ENCODE results near the gene SRGAP2B.
"Not testable (repeated sequence)": the region's sequence is repeated elsewhere in the genome, so short reads cannot be mapped to it uniquely, and the experiment has no call there.

SRGAP2B gene

GRCh38 chr1:145095284-145096057 is at the start of gene SRGAP2B, which contains the start of gene FAM72D:
Gene SRGAP2B, minus strand, starts transcription at chr1:145095328. Its CDS starts 2,427 bp downstream, at chr1:145092901.
Gene FAM72D, plus strand, starts transcription at chr1:145095974. Its CDS starts 874 bp downstream, at chr1:145096848.
- not testable (repeated sequence) for DNase-seq

DNA sequence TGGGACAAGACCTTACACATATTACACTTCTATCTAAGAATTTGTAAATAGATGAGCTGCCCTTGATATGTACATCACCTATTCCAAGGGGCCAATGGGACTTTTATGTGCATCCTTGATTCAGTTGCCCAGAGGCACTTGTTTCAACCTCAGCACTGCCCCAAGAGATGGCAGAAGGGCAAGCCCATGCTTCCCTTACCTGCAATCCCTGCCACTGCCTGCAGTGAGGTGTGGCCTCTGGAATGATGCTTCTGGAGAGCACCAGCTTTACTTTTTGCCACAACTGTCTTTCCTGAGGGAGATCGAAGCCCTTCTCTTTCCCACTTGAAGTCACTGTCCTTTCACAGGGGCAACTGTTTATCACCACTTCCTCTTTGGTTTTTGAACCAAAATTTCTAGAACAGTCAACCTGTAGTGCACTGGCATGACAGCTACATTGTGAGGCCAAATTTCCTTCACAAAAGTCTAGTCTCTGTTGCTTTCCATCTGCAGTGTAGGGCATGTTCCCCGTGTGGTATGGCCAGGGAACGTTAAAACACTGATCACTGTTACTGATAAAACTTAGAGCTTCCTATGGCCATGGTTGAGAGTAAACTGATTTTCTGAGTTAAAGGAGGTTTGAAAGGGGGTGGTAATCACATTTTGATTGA is 49.3 kb upstream of the SRGAP2B start:
- not testable (repeated sequence) for DNase-seq

DNA sequence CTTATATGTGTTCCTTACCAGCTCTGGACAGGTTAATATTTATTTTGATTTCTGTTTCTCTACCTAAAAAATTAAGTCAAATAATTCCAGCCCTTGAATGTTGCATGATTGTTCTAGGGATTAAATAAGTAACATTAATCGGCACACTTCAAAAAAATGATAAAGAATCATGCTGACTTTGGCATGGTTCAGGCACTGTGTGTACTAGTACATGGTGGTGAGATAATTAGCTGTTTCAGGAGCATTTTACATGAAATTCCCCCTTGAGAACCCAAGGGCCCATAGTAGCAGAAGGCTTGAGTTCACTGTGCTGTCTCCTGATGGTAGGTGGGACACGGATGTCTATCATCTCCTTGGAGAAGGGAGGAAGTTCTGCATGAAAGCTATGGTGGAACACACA is 45.4 kb upstream of the SRGAP2B start:
- DNase-seq = not testable (repeated sequence)

GRCh38 chr1:145134476-145134875 is 39.3 kb upstream of the SRGAP2B start:
- not testable (repeated sequence) for DNase-seq

GRCh38 chr1:145128697-145129469 is 33.8 kb upstream of the SRGAP2B start:
- not testable (repeated sequence) for DNase-seq

DNA sequence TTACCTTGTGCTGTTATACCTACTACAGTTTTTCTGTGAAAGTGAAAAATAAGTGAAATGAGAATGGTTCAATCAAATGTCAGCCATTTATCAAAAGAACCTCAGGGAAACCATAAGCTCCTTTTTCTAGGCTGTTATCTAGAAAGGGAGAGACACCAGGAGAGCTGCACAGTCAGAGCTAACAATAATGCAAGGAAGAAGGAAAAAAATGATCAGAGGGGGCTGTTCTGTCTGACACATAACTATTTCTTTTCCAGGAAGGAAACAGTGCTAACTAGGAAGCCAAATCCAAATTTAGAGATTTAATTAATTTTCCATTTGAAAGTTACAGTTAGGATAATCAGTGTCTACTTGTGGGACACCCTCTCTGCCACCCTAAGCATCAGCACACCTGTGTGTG is 32.0 kb upstream of the SRGAP2B start:
- not testable (repeated sequence) for DNase-seq

DNA sequence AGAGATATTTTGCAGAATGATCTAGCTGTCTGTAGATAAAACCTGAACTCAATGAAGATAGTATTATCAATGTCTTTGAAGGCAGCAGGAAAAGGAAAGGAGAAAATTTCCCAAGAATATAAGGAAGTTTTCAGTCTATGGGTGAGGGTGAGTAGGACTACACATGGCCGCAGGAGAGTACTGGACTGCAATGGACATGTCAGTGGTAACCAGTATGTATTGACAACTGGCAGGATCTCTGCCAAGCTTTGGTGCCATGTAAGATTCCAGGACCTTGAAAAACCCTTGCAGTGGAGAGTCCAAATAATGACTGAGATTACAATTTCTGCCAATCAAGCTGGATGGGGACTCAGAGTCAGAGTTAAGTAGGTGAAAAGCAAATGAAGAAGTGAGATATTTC is 30.0 kb upstream of the SRGAP2B start:
- not testable (repeated sequence) for DNase-seq

DNA sequence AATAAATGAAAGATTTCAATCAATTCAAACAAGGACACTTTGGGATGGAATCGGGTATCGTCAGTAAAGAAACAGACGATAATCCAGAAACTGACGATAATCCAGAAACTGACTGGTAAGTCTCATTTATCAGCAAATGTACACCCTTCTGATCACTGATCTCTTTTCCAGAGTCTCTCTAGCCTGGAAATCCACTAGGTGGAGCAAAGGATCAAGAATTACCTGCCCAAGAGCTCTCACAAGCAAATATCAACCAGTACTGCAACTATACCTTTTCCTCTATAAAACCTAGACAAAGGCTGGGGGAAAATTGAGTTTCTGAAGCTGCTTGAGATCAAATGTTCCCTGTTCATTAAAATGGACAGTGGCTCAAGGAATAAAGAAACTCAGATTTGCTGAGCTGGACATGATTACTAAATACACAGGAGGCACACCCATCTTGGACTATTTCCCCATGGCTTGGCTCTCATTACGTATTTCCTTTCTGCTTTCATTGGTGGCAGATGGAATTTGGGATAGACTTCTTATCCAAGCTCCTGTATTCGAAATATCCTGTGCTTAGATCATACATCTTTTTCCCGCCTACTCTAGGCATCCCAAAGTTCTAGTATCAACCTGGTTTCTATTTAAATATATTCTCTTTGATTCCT is 29.0 kb upstream of the SRGAP2B start:
- DNase-seq = not testable (repeated sequence)

- DNase-seq = not testable (repeated sequence)
These were observed 27.9 kb upstream of the SRGAP2B start for GRCh38 chr1:145123062-145123395.

DNA sequence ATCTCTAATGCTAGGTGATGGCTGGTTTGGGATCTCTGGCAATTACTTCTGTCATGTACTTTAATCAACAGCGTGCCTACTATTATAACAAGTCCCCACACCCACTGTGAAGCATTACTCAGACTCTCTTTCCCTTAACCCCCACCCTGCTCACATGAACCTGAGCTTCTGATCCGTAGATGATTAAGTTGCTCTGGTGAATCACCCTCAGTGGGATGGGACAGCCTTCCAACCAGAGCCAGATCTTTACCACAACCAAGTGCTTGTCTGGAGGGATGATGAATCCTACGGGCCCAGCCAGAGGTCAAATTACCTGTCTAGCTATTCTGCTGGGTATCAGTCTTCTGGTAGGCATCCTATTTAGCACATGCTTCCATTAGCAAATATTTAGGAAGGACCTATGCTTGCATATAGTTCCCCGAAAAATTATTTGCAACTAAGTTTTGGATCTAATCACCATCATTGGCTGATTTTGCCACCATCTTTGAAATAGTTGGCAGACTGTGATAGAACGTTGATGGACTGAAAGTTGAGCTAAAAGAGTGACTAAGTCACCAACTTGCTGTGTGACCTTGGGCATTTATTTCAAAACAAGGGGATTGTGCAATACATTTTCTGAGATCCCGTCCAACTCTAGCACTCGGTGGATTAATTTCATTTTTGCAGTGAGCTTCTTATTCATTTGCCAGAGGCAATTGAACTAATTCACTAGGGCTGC is 27.4 kb upstream of the SRGAP2B start:
- not testable (repeated sequence) for DNase-seq

DNA sequence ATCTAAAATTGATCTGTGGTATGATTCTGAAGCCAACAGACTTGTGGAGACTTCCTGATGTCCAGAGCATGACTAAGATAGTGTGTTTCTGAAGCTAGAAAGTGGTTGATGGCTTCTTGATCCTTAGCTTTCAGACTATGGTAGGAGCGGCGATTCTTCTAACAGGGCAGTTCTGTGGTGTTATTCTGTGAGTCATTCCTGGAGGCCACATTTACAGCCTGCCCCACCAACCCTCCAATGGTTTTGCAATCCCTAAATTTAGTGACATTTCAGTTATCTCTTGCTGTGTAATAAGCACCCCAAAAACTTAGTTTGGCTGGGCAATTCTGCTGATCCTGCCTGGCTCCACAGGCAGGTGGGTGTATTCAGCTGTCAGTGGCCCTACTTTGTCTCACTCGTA is 24.7 kb upstream of the SRGAP2B start:
- not testable (repeated sequence) for DNase-seq

DNA sequence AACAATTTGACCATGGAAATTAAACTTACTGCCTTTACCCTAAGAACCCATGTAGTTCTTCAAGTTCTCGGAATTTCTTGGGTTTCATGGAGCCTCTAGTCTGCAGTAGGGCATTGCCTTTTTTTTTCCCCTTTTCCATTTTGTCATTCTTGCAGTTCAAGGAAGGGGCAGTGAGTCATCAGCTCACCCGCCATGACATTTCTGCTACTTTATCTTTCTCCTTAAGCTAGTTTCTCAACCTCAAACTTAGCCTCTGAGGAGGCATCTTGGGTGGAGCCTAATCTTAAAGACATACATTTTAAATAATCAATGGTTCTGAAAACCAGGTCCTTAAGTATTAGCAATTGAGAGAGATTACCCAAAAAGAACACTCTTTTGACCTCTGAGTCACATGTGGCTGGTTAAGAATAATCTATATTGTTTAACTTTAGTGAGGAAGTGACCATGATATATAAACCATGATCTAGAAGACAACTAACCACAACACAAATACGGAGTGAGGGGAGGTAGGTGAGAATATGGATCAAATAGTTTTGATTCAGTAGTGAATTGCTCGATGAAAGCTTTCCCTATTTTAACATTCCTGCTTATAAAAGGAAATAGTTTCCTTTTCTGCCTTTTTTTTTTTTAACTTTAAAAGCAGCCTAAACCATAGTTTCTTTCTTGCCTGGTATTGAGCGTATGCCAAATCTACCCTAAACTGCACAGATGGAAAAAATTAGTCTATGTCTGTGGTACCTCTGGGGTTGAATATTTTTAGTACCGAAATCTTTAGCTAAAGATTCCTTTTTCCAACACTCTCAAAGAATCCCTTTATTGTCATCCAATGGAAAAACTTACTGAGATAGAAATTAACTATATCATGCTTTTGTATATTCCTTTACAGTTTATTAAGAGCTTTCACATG is 20.7 kb upstream of the SRGAP2B start:
- not testable (repeated sequence) for DNase-seq

DNA sequence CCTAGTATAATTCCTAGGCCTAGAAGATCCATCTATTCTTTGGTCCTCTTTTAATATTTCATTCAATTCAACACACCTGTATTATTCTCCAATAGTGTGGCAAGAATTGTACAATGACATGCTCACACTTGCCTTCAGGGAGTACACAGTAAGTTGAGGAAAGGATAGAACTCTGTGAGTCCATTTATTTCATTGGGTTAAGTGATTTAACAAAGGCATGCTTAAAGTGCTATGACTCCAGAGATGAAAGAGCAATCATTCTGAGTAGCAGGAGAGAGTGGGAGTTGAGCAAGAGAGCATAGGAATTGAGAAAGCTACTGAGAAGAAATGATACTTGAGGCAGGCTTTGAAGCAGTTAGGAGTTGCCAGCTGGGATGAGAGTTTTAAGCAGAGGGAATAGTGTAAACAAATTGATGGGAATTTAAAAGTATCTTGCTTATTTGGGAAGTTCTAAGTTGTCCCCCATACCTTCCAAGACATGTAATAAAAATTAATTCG is 19.5 kb upstream of the SRGAP2B start:
- DNase-seq = not testable (repeated sequence)

DNA sequence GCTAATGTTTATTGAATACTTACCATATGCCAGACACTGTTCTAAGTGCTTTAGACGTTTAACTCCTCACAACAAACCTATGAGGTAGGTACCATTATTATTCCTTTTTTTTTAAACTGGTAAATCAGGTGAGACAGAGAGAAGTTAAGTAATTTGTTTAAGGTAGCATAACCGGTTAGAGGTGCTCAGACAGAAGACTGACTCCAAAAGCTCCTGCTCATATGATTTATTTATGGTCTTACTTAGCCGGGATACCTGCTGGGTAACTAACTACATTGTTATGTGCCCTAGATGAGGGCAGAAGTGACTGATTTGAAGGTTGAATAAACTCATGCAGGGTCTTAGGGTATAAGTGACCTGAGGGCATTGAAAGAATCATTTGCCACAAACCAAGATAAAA is 17.6 kb upstream of the SRGAP2B start:
- not testable (repeated sequence) for DNase-seq

DNA sequence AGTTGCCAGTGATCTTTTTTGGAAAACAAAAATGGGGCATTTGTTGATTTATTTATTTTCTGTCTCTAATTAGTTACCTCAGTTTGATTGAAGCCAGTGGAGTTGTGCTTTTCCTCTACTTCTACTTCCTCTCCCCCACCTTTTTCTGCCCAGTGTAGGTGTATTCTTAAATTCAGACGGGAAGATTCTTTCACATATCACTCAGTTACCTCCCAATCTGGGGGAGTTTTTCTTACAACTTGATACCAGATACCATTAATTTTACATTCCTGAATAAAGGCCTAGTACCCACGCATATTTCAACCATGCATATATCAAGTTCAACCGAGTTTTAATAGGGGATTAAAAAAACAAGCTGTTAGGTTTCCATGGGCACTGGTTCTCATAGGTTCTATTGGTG is 16.5 kb upstream of the SRGAP2B start:
- DNase-seq = not testable (repeated sequence)

DNA sequence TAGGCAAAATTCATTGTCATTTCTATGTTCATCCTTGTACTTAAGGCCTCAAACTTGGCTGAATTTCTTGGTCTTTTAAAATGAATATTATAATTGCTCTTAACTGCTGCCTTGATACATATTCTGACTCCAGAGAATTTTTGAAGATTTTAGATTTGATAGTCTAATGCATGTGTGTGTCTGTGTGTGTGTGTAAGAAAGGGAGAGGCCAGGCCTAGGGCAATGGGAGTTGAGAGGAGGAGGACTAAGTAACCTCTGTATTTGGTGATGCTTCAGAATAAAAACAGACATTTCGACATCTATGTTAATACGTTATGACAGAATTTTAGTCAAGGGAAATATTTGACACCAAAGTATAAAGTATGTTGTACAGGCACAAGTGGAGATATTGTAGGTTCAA is 8.2 kb upstream of the SRGAP2B start:
- DNase-seq = not testable (repeated sequence)

DNA sequence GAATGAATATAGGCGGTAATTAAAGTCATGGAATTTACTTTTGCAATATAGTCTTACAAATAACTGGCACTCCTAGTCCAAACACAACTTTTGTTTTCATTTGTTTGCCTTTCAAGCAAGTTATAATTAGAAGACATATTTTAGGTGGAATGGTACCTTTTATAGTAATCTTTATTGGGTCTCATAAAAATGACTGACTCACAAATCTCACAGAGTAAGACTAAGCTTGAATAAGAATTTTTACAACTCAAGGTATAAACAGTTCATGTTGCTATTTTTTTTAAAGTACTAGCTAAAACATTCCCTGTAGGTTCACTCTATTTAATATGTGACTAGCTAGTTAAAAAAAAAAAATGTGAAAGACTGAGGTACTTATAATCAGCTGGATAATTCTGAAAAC is 6.6 kb upstream of the SRGAP2B start:
- DNase-seq = not testable (repeated sequence)

GRCh38 chr1:145094655-145095211 is 395 bp downstream of the SRGAP2B start:
- DNase-seq = not testable (repeated sequence)

GRCh38 chr1:145093517-145094149 is 1.5 kb downstream of the SRGAP2B start:
- DNase-seq = not testable (repeated sequence)
